Duodenal mucosa (tissue), 2 donors: ENCODE measurements around the gene ACVR2A.

Experiments used
- H3K27ac ChIP-seq: one replicate; pipeline ENCODE4 v1.7.0; 2013; ENCODE audit warnings: low read depth, low read length
- H3K27me3 ChIP-seq, 2 donors: one replicate each; pipeline ENCODE4 v1.7.0; 2013; ENCODE audit warnings: low read length in 2 of 2, control low read depth in 1 of 2; ENCODE audit not compliant: insufficient read depth in 2 of 2, control insufficient read depth in 1 of 2
- H3K36me3 ChIP-seq, 2 donors: one replicate each; pipeline ENCODE4 v1.7.0; 2013; ENCODE audit warnings: low read length in 2 of 2, control low read depth in 1 of 2; ENCODE audit not compliant: insufficient read depth in 2 of 2, control insufficient read depth in 1 of 2
- H3K4me1 ChIP-seq, 2 donors: one replicate each; pipeline ENCODE4 v1.7.0; 2013; ENCODE audit warnings: low read length in 2 of 2, control low read depth in 1 of 2; ENCODE audit not compliant: insufficient read depth in 2 of 2, control insufficient read depth in 1 of 2
- H3K4me3 ChIP-seq, 2 donors: one replicate each; pipeline ENCODE4 v1.7.0; 2013; ENCODE audit warnings: low read length in 2 of 2, low read depth in 1 of 2
- H3K9ac ChIP-seq, 2 donors: one replicate each; pipeline ENCODE4 v1.7.0; 2013; ENCODE audit warnings: low read length in 2 of 2, low read depth in 1 of 2
- H3K9me3 ChIP-seq, 2 donors: one replicate each; pipeline ENCODE4 v1.7.0; 2013; ENCODE audit warnings: low read length in 2 of 2, control low read depth in 1 of 2; ENCODE audit not compliant: control insufficient read depth in 1 of 2

Gene ACVR2A

DNA sequence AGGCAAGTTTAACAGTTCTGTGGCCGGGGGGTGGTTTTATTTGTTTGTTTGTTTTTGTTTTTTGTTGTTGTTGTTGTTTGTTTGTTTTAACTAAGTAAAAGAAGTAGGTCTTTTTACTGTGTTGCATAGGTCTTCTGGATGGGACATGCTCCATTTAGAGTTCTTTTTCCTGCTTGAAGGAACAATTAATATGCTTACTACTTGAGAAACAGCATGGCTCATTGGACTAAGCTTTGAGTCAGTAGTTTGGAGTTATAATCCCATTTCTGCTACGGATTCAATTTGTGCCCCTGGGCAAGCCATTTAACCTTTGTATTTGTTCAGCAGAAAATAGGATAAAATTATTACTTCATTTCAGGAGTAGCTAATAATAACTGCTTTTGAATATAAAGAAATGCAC, 8.7 kb upstream of the ACVR2A start:
- Histone ChIP-seq H3K9me3 (peaks cover 0 to 1% of the 10 kb centered on the region in 2 donors), H3K36me3 (no peaks in the 10 kb centered on the region), H3K27me3 (no peaks in the 10 kb centered on the region), H3K27ac (no peak overlapping the region), H3K9ac (no peak overlapping the region), H3K4me3 (no peak overlapping the region), H3K4me1 (no peaks in the 10 kb centered on the region)

DNA sequence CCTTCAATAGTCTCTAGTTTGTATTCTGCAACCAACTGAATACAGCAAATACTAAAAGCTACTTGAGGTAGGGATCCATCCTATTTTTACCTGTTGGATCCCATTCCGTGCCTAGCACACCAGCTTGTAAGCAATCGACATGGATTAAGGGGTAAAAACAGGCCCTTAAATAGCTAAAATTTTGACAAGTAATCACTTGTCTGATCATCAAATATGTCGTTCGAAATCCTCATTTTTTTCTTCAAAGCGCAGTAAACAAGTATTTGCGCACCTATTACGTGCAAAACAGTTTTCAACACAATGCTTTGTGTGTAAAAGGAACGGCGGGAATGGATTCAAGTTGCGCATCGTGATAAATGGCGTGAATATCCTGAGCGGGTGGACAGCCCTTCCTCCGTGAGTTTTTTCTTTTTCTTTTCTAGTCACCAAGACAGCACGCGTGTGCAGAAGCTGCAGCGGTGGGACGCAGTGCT, 1.4 kb upstream of the ACVR2A start:
- Histone ChIP-seq H3K36me3 (no peaks in the 10 kb centered on the region), H3K9me3 (no peaks in the 10 kb centered on the region), H3K27ac (peak overlapping the region; percentile 94), H3K4me1 (peaks cover 8 to 30% of the 10 kb centered on the region in 2 donors), H3K27me3 (no peaks in the 10 kb centered on the region), H3K9ac (peak overlapping the region; percentile 67 to 75), H3K4me3 (peak overlapping the region; percentile 71 to 82)

DNA sequence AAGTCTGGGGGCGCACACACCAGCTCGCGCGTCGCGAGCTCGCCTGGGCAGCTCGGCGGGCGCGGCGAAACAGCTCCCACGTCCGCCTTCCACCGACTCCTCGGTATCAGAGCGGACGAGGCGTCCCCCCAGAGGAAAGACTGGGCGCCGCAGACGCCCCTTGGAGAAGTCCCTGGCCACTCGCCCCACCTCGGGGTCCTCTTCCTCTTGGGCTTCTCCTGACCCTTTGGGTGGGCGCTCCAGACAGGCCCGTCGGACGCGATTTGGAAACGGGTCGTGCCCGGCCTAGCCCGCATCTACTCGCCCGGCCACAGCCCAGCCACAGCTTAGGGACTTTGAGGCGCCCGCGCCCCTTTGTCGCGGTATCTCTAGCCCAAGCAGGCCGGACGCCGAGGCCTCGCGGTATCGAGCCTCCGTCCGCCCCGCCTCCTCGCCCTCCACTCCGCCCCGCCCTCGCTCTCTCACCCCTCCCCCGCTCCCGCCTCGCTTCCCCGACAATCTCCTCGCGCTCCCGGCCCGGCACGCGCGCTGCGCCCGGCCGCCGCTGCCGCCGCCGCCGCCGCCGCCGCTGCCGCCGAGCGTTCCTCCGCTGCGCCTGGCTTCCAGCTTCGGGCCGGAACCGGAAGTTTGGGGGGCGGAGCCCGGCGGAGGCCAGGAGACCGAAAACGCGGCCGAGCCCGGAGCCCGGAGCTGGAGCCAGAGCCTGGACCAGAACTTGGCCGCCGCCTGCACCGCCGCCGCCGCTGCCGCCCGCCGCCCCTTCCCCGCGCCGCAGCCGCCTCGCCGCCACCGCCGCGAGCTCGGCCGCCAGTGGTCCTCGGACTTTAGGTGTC, 749 bp upstream of the ACVR2A start:
- H3K4me3 ChIP-seq, result peak overlapping the region; percentile 82 to 85
- peaks cover 8 to 31% of the 10 kb centered on the region in 2 donors for H3K4me1 ChIP-seq

DNA sequence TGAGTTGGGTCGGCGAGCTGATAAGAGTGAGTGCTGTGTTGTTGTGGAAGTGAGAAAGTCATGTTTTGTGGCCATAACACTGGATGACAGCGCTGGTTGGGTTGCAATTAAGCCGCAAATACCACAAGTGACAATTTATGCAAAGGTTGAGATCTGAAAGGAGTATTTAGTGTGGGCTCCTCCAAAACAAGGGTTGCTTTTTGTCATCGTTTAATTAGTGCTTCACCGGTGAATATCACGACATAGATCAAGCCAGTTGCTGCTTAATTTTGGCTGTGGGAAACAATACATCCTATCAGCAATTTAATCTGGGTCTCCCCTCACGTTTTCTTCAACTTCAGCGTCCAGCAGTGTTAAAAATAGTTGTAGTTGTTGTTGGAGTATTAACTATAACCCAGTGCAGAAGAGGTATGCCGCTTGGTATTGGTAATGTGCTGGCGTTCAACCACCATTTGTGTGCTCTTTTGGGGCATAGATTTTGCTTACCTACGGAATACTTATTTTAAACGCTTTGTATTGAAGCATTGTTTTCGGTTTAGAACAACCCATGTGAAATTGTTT, 662 bp downstream of the ACVR2A start:
- Histone ChIP-seq H3K4me3 (peak overlapping the region; percentile 74 to 85), H3K9me3 (no peaks in the 10 kb centered on the region), H3K36me3 (no peaks in the 10 kb centered on the region), H3K27me3 (no peaks in the 10 kb centered on the region), H3K9ac (peak overlapping the region; percentile 55), H3K4me1 (peaks cover 8 to 37% of the 10 kb centered on the region in 2 donors), H3K27ac (no peak overlapping the region)

More for the DNA sequence above, 749 bp upstream of the ACVR2A start:
- Histone ChIP-seq H3K9me3 (no peaks in the 10 kb centered on the region), H3K27ac (peak overlapping the region; percentile 94), H3K36me3 (no peaks in the 10 kb centered on the region), H3K9ac (peak overlapping the region; percentile 75 to 81), H3K27me3 (no peaks in the 10 kb centered on the region)

DNA sequence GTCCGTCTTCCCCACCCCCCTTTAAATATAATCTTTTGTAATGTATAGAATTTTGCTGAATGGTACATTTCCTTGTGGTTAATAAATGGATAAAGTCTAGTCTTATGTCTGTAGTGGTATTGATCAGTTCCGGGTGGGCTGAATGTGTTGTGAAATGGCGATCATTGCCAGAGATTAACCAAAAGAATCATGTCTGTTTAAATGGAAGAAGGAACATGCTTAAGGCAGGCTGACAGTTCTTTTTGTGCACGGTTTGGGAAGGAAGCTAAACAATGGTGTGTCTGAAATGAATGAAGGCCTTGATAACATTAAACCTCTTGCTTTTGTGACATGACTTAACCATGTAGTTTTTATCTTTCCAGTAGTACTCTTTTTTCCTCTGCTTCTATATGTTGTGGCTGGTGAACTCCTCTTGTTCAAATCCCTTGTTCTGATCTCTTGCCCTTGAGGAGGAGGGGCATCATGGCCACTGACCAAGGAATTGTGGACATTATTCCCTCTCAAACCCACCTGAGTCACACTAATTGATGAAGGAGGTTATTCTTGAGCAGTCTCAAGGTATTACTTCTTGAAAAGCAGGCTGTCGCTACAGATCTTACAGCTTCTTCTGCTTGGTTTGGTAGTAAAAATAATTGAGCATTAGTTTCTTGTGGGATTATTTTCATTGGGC, 1.7 kb downstream of the ACVR2A start:
- Histone ChIP-seq H3K4me3 (peak overlapping the region; percentile 74 to 85), H3K4me1 (peaks cover 8 to 47% of the 10 kb centered on the region in 2 donors), H3K36me3 (no peaks in the 10 kb centered on the region), H3K27me3 (no peaks in the 10 kb centered on the region), H3K9ac (peak overlapping the region; percentile 21 to 55), H3K27ac (no peak overlapping the region), H3K9me3 (no peaks in the 10 kb centered on the region)

DNA sequence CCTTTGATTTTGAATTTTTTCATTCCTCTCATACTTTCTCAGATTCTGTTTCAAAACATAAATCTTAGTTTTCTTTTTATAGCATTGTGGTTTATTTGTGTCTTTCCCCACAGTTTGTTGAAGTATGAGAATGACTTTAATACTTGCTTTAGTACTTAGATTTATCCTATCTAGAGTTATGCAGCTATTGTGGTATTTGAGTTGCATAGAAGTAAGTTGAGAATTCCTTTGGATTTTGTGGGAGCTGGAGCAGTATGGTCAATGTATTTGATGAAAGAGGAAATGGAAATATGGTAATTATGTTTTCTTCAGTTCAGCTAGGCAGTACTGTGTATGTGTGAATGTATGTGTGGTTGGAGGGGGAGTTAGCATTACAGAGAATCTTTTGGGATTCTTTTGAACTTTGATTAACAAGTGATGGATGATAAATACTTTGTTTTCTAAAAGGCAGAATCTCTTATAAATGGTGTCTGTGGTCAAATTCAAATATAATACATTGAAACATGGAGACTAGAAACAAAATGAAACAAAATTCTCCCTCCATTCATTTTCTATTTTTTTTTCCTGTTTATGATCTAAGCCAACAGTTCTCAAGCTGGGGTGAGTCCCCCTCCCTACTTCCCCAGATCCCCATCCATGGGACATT, 3.0 kb downstream of the ACVR2A start:
- Histone ChIP-seq H3K4me1 (peaks cover 7 to 44% of the 10 kb centered on the region in 2 donors), H3K36me3 (no peaks in the 10 kb centered on the region), H3K9ac (no peak overlapping the region), H3K27ac (no peak overlapping the region), H3K27me3 (no peaks in the 10 kb centered on the region), H3K4me3 (no peak overlapping the region), H3K9me3 (no peaks in the 10 kb centered on the region)

DNA sequence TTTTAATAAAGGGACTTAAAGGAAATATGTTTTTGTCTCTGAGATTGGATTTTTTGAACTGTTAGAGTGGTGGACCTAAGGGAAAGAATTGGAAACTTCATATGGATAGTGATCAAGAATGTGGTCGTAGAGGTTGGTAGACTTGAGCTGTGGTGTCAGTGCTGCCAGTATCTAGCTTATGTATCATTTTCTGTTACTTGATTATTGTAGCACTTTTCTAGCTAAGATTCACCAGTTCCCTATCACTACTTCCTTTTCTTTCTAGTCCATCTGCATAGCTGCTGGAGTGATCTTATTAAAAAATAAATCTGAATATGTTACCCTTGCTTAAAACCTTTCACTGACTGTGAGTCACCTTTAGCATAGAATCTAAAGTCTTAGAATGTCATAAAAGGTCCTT, 6.0 kb downstream of the ACVR2A start:
- H3K4me3 ChIP-seq, result no peak overlapping the region
- peaks cover 4 to 40% of the 10 kb centered on the region in 2 donors for H3K4me1 ChIP-seq
- no peak overlapping the region for H3K9ac ChIP-seq
- no peak overlapping the region for H3K27ac ChIP-seq
- H3K9me3 ChIP-seq, result no peaks in the 10 kb centered on the region
- no peaks in the 10 kb centered on the region for H3K27me3 ChIP-seq
- no peaks in the 10 kb centered on the region for H3K36me3 ChIP-seq

DNA sequence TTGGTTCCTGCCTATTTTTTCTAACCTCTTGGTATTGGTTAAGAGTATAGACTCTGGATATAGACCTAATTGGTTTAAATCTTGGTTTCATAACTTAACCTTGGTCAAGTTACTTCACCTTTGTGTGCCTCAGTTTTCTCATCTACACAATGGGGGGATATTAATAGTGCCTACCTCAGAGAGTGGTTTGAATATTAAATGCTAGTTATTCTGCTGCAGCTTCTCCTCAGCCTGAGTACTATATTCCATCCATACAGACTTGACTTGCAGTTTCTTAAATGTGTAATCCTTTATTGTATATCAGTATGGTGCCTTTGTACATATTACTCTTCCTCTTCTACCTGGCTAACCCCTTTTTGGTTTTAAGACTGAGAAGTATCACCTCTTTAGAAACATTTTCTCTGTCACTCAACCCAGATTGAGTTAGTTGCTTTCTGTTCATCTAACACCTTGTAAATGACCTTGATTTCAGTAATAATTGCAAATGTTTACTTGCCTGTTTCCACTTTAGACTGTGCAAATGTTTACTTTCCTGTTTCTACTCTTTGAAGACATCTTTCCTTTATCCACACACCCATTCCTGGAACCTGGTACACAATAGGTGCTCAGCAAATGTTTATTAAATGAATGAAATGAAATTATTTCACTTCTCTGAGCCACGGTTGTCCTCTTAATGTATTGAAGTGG, 6.6 kb downstream of the ACVR2A start:
- Histone ChIP-seq H3K27ac (no peak overlapping the region), H3K27me3 (no peaks in the 10 kb centered on the region), H3K4me1 (peaks cover 4 to 38% of the 10 kb centered on the region in 2 donors), H3K9ac (no peak overlapping the region), H3K4me3 (no peak overlapping the region), H3K9me3 (no peaks in the 10 kb centered on the region), H3K36me3 (no peaks in the 10 kb centered on the region)

DNA sequence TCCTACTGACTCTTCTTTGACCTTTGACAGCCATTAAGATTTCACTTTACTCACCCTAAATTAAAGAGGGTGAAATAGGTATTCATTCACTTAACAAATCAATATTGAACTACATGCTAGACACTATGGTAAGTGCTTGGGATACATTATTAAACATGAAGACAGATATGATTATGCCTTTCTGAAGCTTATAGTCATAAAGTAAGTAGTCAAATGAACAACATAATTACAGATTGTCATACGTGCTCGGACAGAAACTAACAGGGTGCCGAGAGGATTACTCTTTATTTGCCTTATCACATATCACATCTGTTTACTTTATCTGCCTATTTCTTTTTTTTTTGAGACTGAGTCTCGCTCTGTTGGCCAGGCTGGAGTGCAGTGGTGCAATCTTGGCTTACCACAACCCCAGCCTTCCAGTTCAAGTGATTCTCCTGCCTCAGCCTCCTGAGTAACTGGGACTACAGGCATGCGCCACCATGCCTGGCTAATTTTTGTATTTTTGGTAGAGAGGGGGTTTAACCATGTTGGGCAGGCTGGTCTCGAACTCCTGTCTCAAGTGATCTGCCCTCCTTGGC, 9.8 kb downstream of the ACVR2A start:
- H3K36me3 ChIP-seq, result no peaks in the 10 kb centered on the region
- H3K4me1 ChIP-seq, result peaks cover 4 to 23% of the 10 kb centered on the region in 2 donors
- H3K27me3 ChIP-seq, result no peaks in the 10 kb centered on the region
- H3K4me3 ChIP-seq, result no peak overlapping the region
- H3K9ac ChIP-seq, result no peak overlapping the region
- H3K9me3 ChIP-seq, result no peaks in the 10 kb centered on the region
- H3K27ac ChIP-seq, result no peak overlapping the region
